ENCODE results near the gene MCC.

DNA sequence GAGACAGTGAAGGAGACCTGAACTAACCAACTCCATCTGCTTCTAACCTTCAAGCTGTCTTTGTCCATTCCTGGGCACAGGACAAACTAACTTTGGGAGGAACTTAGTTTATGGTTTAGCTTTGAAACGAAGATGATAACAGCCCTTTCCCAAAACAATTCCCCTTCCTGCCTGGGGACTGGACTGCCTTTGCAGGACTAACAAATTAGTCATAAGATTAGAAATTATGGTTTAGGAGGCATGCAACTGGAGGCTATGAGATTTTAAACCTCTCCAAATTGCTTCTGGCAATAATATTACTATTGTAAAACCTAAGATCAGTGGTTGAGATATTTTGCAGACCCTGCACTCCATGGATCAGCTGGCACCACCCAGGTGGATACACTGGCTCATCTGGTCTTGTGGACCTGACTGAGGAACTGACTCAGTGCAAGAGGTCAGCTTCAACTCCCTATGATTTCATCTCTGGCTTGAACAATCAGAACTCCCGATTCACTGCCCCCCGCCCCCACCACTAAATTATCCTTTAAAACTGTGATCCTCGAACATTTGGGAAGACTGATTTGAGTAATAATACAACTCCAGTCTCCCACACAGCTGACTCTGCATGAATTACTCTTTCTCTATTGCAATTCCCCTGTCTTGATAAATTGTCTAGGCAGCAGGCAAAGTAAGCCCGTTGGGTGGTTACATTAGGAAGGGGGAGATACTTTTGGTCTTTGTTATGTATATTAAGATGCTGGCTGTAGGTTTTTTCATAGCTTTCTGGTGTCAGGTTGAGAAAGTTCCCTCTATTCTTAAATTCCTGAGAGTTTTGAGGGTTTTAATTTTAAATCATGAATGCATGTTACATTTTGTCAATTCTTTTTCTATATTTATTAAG is 266.7 kb downstream of the MCC start:
- TF ChIP-seq POLR2A (IDR thresholded peaks at IDR 0.05) (no peak), POLR2AphosphoS5 (IDR thresholded peaks at IDR 0.05; ENCODE audit: insufficient read depth in 1 of 2, low read depth in 1 of 2) (no peak)
- TF ChIP-seq, protein P1, sequence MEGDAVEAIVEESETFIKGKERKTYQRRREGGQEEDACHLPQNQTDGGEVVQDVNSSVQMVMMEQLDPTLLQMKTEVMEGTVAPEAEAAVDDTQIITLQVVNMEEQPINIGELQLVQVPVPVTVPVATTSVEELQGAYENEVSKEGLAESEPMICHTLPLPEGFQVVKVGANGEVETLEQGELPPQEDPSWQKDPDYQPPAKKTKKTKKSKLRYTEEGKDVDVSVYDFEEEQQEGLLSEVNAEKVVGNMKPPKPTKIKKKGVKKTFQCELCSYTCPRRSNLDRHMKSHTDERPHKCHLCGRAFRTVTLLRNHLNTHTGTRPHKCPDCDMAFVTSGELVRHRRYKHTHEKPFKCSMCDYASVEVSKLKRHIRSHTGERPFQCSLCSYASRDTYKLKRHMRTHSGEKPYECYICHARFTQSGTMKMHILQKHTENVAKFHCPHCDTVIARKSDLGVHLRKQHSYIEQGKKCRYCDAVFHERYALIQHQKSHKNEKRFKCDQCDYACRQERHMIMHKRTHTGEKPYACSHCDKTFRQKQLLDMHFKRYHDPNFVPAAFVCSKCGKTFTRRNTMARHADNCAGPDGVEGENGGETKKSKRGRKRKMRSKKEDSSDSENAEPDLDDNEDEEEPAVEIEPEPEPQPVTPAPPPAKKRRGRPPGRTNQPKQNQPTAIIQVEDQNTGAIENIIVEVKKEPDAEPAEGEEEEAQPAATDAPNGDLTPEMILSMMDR (IDR thresholded peaks at IDR 0.05), result no peak
